ENCODE results near the gene TCEANC2.

TCEANC2 gene

GRCh38 chr1:54117815-54118563, 64.6 kb downstream of the TCEANC2 start:
- DNase-seq, result no peak

- no peak for DNase-seq
Observed at GRCh38 chr1:54118704-54119103, 65.3 kb downstream of the TCEANC2 start.

DNA sequence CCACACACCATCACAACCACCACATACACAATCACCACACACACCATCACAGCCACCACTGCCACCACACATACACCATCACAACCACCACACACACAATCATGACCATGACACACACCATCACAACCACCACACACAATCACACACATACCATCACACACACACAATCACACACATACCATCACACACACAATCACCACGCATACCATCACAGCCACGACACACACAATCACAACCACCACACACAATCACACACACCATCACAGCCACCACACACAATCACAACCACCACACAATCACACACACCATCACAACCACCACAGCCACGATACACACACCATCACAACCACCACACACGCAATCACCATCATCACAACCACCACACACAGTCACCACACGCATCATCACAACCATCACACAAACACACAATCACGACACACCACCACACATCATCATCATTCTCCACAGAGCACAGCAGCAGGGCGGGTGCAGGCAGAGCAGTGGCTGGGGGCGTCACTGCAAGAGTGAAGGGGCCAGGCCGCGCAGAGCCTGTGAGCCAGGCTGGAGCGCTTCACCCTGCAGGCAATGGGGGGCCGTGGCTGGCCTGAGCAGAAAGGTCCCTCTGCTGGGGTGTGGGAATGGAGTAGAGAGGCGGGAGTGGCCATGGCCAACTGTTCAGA, 66.8 kb downstream of the TCEANC2 start:
- DNase-seq, result no peak

GRCh38 chr1:54120698-54121481, 67.5 kb downstream of the TCEANC2 start:
- no peak for DNase-seq

GRCh38 chr1:54121482-54122134, 68.2 kb downstream of the TCEANC2 start:
- no peak for DNase-seq

DNA sequence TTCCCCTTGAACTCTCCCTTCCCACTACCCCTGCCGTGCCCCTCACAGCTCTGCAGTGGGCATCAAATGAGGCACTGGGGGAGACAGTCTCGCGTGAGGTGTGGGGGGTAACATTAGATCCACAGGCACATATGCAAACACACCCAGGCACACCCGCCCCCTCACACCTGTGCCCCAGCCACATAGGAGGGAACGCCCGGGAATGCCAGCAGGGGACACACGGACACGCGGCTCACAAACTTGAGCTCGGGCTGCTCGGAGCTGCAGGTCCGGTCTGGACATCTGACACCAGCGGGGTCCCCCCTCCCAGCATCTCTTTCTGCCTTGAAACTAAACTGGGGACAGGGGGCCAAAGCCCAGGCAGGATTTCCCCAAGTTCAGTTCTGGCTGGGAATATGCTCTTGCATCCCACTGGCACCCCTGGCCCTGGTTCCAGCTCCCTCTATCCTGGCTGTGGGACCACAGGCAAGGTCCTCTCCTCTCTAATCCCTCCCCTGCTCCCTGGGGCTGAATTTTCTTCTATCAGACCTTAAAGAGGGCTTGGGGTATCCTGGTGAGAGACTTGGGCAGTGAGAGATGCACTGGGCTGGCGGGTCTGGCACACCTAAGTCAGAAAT, 68.8 kb downstream of the TCEANC2 start:
- DNase-seq, result no peak

DNA sequence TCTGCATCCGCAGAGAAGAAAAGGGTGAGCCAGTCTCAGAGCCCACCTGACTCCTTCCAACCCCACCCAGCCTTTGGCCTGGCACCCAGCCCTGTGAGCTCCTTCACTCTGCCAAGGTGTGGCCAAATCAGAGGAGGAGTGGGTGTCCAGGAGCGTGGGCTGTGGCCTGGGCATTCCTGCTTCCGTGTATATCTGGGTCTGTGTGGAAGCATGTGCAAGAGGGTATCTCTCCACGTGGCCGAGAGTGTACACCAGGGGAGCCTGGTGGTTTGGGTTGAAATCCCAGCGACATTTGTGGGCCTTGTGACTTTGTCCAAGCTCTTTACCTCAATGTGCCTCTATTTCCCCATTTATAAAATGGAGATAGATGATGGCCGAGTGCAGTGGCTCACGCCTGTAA, 69.6 kb downstream of the TCEANC2 start:
- DNase-seq, result no peak

GRCh38 chr1:54124472-54124871, 71.1 kb downstream of the TCEANC2 start:
- no peak for DNase-seq

GRCh38 chr1:54124906-54125305, 71.5 kb downstream of the TCEANC2 start:
- DNase-seq, result no peak

DNA sequence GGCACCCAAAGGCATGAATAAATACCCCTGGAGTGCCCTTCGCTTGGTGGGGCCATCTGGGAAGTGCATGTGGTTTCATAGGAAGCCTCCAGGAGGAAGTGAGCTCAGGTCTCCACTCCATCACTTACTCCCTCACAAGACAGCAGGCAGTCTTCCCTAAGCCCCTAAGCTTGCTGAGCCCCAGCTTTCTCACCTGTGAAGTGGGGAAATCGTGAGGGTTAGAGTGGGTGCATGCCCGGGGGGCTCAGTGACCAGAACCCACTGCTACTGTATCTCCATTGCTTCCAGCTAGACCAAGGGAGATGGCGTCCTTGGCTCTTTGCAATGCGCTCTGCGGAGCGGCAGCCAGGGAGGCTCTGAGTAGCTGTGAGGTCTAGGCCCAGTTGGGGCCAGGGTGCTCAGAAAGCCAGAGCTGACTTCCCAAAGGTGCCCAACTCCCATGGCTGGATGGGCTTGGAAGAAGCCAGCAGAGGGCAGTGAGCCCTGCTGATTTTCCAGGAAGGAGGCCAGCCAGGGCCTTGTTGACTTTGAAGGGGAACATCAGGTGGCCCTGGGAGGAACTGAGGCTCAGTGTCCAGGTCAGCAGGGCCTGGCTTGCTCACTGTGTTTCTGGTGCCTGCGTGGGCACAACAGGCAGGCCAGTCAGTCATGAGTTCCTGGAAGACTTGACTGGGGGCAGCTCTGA, 72.1 kb downstream of the TCEANC2 start:
- DNase-seq, result no peak

GRCh38 chr1:54126271-54126815, 72.9 kb downstream of the TCEANC2 start:
- DNase-seq, result no peak

DNA sequence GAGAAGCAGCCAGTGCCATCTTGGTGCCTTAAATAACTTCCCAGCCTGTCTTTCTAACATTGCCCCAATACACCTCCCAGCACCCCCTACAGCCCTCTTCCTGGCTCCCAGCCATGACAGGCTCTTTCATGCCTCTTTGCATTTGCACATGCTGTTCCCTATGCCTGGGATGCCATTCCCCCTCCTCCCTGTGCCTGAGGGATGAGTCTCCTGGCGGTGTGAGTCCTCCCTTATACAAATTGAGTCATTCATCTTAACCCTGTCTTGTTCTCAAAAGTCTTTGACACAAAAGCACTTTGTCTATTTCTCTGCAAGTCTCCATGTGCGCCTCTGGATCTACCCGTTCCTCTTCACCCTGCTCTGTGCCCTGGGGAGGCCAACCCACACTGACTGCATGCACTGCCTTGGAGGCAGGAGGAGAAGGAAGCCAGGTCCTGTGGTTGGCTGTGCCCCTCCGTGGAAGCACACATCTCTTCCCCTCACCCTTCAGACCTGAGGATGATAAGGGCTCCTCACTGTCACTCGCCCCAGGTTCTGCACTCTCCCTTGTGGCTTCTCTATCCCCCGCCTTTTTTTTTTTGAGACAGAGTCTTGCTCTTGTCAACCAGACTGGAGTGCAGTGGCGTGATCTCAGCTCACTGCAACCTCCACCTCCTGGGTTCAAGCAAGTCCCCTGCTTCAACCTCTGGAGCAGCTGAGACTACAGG, 74.3 kb downstream of the TCEANC2 start:
- DNase-seq, result no peak

DNA sequence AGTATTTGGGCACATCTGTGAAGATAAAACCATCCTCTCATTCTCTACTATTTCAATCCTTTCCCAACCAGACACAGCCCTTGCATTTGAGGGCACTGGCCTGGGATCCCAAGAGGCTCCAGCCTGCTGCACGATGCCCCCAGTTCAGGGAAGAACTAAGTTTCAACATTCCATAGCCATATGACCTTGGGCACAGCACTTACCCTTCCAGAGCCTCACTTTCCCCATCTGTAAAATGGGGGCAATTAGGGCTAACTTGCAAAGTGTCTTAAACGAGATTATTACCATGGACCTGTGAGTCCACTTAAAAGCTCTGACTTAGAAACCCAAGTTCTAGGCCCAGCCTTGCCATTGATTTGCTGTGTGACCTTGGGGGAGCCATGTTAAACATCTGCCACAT, 76.5 kb downstream of the TCEANC2 start:
- no peak for DNase-seq

DNA sequence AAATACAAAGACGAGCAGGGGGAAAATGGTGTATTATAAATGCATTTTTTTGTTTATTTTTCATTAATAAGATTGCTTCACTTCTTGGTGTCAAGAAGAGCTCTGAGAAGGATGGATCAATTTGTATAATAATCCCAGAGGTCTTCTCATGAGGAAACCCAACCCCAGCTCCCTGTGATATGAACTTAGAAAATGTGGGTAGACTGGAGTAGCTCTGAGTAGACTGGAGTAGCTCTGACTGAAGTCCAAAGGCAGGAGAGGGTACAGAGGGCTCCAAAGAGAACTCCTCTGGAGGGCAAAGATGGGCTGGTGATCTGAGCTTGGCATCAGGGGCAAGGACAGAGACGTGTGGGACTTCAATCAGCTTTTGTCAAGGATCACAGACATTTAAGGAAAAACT, 78.0 kb downstream of the TCEANC2 start:
- no peak for DNase-seq

DNA sequence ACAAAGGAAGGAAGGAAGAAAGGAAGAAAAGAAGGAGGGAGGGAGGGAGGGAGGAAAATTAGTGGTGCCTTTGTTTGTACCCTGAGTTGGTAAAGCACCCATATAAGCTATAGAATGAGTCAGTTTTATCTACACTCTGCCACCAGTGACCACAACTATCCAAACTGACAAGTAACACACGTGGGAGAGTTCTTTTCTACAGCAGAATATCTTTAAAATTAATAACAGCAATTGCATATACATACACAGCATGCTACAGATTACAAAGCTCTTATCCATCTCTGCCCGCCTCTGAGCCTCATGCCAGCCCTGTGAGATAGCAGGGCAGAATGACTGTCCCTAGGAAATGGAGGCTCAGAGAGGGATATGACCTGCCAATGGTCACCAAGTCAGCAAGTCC, 79.1 kb downstream of the TCEANC2 start:
- no peak for DNase-seq

DNA sequence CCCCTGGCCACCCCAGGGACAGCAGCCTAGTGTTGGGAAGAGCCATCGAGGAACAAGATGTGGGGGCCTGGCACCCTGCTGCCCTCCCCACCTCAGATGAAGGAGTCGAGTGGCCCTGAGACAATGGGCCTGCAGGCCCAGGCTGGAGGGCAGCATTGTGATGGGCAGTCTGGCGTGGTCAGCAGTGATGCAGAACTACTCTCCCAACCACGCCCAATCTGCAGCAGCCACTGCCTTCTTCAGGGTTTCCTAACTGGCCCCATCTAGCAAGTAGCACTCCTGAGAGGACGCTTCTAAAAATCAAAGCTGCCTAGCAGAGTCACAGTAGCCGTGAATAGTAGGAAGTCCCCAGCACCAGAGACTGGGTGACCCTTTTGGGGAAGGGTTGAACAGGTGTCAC, 80.9 kb downstream of the TCEANC2 start:
- no peak for DNase-seq

GRCh38 chr1:54135436-54136120, 82.2 kb downstream of the TCEANC2 start:
- no peak for DNase-seq

DNA sequence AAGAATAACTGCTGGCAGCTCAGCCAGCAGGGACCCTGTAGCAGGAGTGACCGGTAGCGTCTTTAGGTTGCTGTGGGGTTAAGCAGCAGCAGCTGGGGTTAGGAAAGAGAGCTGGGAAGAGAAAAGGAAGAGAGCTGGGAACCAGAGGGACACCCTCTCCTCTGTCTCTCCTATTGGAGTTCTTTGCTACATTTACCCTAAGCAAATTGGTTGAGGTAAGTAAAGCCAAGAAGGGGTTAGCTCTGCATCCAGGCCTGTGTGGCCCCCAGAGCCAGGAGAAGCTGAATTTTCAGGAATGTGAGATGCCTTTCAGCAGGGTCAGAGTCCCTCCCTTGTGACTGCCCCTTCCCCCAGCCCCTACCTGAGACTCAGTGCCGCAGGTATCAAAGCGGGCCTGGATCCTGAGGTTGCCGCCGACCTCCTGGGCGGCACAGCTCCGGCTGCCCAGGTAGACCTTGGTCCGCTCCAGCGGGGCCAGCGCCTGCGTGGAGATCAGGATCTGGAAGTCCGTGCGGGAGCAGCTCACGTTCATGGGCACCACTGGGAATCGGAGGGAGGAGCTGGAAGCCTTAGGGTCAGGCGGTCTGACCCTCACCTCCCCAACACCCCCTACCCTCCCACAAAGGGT, 83.0 kb downstream of the TCEANC2 start:
- DNase-seq, result no peak

- DNase-seq, result no peak
Observed at GRCh38 chr1:54136963-54137533, 83.6 kb downstream of the TCEANC2 start.

Measured in NCI-H187 (cell line).